Measurements from ENCODE around the gene YBEY. TPM values are rescaled to one million over a fixed set of nuclear protein-coding genes. Genes with fewer than 3 reads are reported as not detected.

YBEY gene
- total RNA-seq, 2 experiments from 2014 or later: 6.9 to 9.1 TPM

GRCh38 chr21:46318464-46318845 lies 32.3 kb downstream of the YBEY start:
- ATAC-seq: no peak
- no peak overlapping the region for H3K27ac Mint-ChIP-seq
- no peak overlapping the region for H3K4me3 Mint-ChIP-seq
- H3K36me3 Mint-ChIP-seq: peaks cover 30% of the 10 kb centered on the region
- H3K27me3 Mint-ChIP-seq: no peaks in the 10 kb centered on the region
- CTCF ChIA-PET: no interaction called here
- H3K9me3 Mint-ChIP-seq (ENCODE audit: low read depth): no peaks in the 10 kb centered on the region
- H3K4me1 Mint-ChIP-seq: peaks cover 19% of the 10 kb centered on the region
- no peak for DNase-seq

GRCh38 chr21:46319186-46319585 lies 33.0 kb downstream of the YBEY start:
- Mint-ChIP-seq H3K4me3 (no peak overlapping the region), H3K4me1 (peaks cover 19% of the 10 kb centered on the region), H3K9me3 (ENCODE audit: low read depth) (no peaks in the 10 kb centered on the region), H3K36me3 (peaks cover 27% of the 10 kb centered on the region), H3K27me3 (no peaks in the 10 kb centered on the region), H3K27ac (no peak overlapping the region)
- CTCF ChIA-PET: no interaction called here
- ATAC-seq (no peak), DNase-seq (no peak)

GRCh38 chr21:46320331-46320801 lies 34.2 kb downstream of the YBEY start:
- Mint-ChIP-seq H3K4me1 (peaks cover 21% of the 10 kb centered on the region), H3K4me3 (peak overlapping the region; percentile 47), H3K9me3 (ENCODE audit: low read depth) (no peaks in the 10 kb centered on the region), H3K27me3 (no peaks in the 10 kb centered on the region), H3K36me3 (peaks cover 27% of the 10 kb centered on the region), H3K27ac (peak overlapping the region; percentile 66)
- no peak for ATAC-seq
- DNase-seq: no peak
- CTCF ChIA-PET: no interaction called here

GRCh38 chr21:46322351-46323226 lies 36.4 kb downstream of the YBEY start:
- Mint-ChIP-seq H3K27me3 (no peaks in the 10 kb centered on the region), H3K27ac (peak overlapping the region; percentile 95), H3K4me3 (peak overlapping the region; percentile 94), H3K4me1 (peaks cover 32% of the 10 kb centered on the region), H3K36me3 (peaks cover 36% of the 10 kb centered on the region), H3K9me3 (ENCODE audit: low read depth) (no peaks in the 10 kb centered on the region)
- DNase-seq (peak; percentile 54), ATAC-seq (no peak)
- CTCF ChIA-PET: interaction anchor here (0.7 to 2.1 kb wide), 7 partner anchors 12 to 179 kb away, joined by 3 to 10 read pairs (median 4); no protein-coding TSS in a partner anchor

- peaks cover 32% of the 10 kb centered on the region for H3K4me1 Mint-ChIP-seq
- CTCF ChIA-PET: interaction anchor here (1.1 to 2.1 kb wide), 4 partner anchors 70 to 179 kb away, joined by 3 to 10 read pairs (median 4); no protein-coding TSS in a partner anchor
- ATAC-seq (no peak), DNase-seq (peak; percentile 48)
- peak overlapping the region; percentile 94 for H3K4me3 Mint-ChIP-seq
- H3K36me3 Mint-ChIP-seq: peaks cover 41% of the 10 kb centered on the region
- no peaks in the 10 kb centered on the region for H3K27me3 Mint-ChIP-seq
- peak overlapping the region; percentile 95 for H3K27ac Mint-ChIP-seq
- H3K9me3 Mint-ChIP-seq (ENCODE audit: low read depth): no peaks in the 10 kb centered on the region
Measured at GRCh38 chr21:46323227-46323709, 37.1 kb downstream of the YBEY start.

- H3K36me3 Mint-ChIP-seq: peaks cover 42% of the 10 kb centered on the region
- H3K4me1 Mint-ChIP-seq: peaks cover 32% of the 10 kb centered on the region
- DNase-seq (peak; percentile 98), ATAC-seq (peak; percentile 87)
- H3K27ac Mint-ChIP-seq: peak within 1 kb of the TSS; percentile 95
- no peaks in the 10 kb centered on the region for H3K9me3 Mint-ChIP-seq (ENCODE audit: low read depth)
- H3K27me3 Mint-ChIP-seq: no peaks in the 10 kb centered on the region
- H3K4me3 Mint-ChIP-seq: peak within 1 kb of the TSS; percentile 94
- CTCF ChIA-PET: interaction anchor here (1.3 to 2.1 kb wide), 3 partner anchors 94 to 180 kb away, joined by 4 to 10 read pairs (median 4); no protein-coding TSS in a partner anchor
Measured at GRCh38 chr21:46323710-46324389, 37.7 kb downstream of the YBEY start, which contains the start of the genes C21orf58 and PCNT. Gene C21orf58 (minus strand): TSS chr21:46323870. CDS start chr21:46322738, 1,132 bp downstream. Gene PCNT (plus strand): TSS chr21:46324156. CDS start chr21:46324229, 73 bp downstream.

- peaks cover 42% of the 10 kb centered on the region for H3K36me3 Mint-ChIP-seq
- CTCF ChIA-PET: interaction anchor here (1.4 to 1.7 kb wide), 2 partner anchors 181 to 355 kb away, joined by 4 to 12 read pairs; no protein-coding TSS in a partner anchor
- DNase-seq (peak; percentile 89), ATAC-seq (peak; percentile 75)
- peaks cover 32% of the 10 kb centered on the region for H3K4me1 Mint-ChIP-seq
- no peaks in the 10 kb centered on the region for H3K27me3 Mint-ChIP-seq
- H3K4me3 Mint-ChIP-seq: peak overlapping the region; percentile 94
- H3K9me3 Mint-ChIP-seq (ENCODE audit: low read depth): no peaks in the 10 kb centered on the region
- H3K27ac Mint-ChIP-seq: peak overlapping the region; percentile 82
Measured at GRCh38 chr21:46324390-46325072, 38.4 kb downstream of the YBEY start.

GRCh38 chr21:46325073-46325912 lies 39.2 kb downstream of the YBEY start:
- Mint-ChIP-seq H3K27me3 (no peaks in the 10 kb centered on the region), H3K9me3 (ENCODE audit: low read depth) (no peaks in the 10 kb centered on the region), H3K27ac (peak overlapping the region; percentile 82), H3K4me1 (peaks cover 31% of the 10 kb centered on the region), H3K4me3 (peak overlapping the region; percentile 77), H3K36me3 (peaks cover 42% of the 10 kb centered on the region)
- DNase-seq (peak; percentile 61), ATAC-seq (peak; percentile 3)
- CTCF ChIA-PET: interaction anchor here (0.9 to 1.7 kb wide), 13 partner anchors 12 to 356 kb away, joined by 3 to 12 read pairs (median 3); partner anchors contain the start of genes PRMT2 and YBEY

- Mint-ChIP-seq H3K4me1 (peaks cover 24% of the 10 kb centered on the region), H3K27ac (no peak overlapping the region), H3K36me3 (peaks cover 39% of the 10 kb centered on the region), H3K9me3 (ENCODE audit: low read depth) (no peaks in the 10 kb centered on the region), H3K4me3 (no peak overlapping the region), H3K27me3 (no peaks in the 10 kb centered on the region)
- ATAC-seq (no peak), DNase-seq (no peak)
- CTCF ChIA-PET: interaction anchor here (0.9 to 1.7 kb wide), 13 partner anchors 13 to 356 kb away, joined by 3 to 12 read pairs (median 3); partner anchors contain the start of genes PRMT2 and YBEY
Measured at GRCh38 chr21:46326110-46326703, 40.1 kb downstream of the YBEY start.

GRCh38 chr21:46327711-46328110 lies 41.6 kb downstream of the YBEY start:
- Mint-ChIP-seq H3K4me1 (peaks cover 12% of the 10 kb centered on the region), H3K4me3 (no peak overlapping the region), H3K27me3 (no peaks in the 10 kb centered on the region), H3K27ac (no peak overlapping the region), H3K36me3 (peaks cover 33% of the 10 kb centered on the region), H3K9me3 (ENCODE audit: low read depth) (no peaks in the 10 kb centered on the region)
- ATAC-seq: no peak
- CTCF ChIA-PET: no interaction called here
- no peak for DNase-seq

GRCh38 chr21:46328151-46328550 lies 42.0 kb downstream of the YBEY start:
- H3K27ac Mint-ChIP-seq: no peak overlapping the region
- H3K4me1 Mint-ChIP-seq: peaks cover 12% of the 10 kb centered on the region
- no peaks in the 10 kb centered on the region for H3K9me3 Mint-ChIP-seq (ENCODE audit: low read depth)
- CTCF ChIA-PET: no interaction called here
- DNase-seq: no peak
- peaks cover 28% of the 10 kb centered on the region for H3K36me3 Mint-ChIP-seq
- ATAC-seq: no peak
- no peak overlapping the region for H3K4me3 Mint-ChIP-seq
- H3K27me3 Mint-ChIP-seq: no peaks in the 10 kb centered on the region

GRCh38 chr21:46329796-46330195 lies 43.7 kb downstream of the YBEY start:
- no peaks in the 10 kb centered on the region for H3K27me3 Mint-ChIP-seq
- H3K9me3 Mint-ChIP-seq (ENCODE audit: low read depth): no peaks in the 10 kb centered on the region
- ATAC-seq (no peak), DNase-seq (no peak)
- CTCF ChIA-PET: no interaction called here
- H3K27ac Mint-ChIP-seq: no peak overlapping the region
- H3K4me3 Mint-ChIP-seq: no peak overlapping the region
- peaks cover 28% of the 10 kb centered on the region for H3K36me3 Mint-ChIP-seq
- peaks cover 12% of the 10 kb centered on the region for H3K4me1 Mint-ChIP-seq

All from activated CD8-positive, alpha-beta memory T cell treated with anti-CD3 and anti-CD28 coated beads, Interleukin-2, amount 10 ng/mL, durations not matched to agents 7 days and 5 days (primary cell).